IPS-NIHi7 (cell line): ENCODE measurements around the gene ICE2.

Source experiments
- DNase-seq: peaks from one replicate; pipeline ENCODE4 v3.0.0; 2012; ENCODE audit warnings: mixed read lengths; ENCODE audit errors: extremely low spot score

ICE2 gene

GRCh38 chr15:60390231-60390630, 88.7 kb downstream of the ICE2 start:
- no peak for DNase-seq

DNA sequence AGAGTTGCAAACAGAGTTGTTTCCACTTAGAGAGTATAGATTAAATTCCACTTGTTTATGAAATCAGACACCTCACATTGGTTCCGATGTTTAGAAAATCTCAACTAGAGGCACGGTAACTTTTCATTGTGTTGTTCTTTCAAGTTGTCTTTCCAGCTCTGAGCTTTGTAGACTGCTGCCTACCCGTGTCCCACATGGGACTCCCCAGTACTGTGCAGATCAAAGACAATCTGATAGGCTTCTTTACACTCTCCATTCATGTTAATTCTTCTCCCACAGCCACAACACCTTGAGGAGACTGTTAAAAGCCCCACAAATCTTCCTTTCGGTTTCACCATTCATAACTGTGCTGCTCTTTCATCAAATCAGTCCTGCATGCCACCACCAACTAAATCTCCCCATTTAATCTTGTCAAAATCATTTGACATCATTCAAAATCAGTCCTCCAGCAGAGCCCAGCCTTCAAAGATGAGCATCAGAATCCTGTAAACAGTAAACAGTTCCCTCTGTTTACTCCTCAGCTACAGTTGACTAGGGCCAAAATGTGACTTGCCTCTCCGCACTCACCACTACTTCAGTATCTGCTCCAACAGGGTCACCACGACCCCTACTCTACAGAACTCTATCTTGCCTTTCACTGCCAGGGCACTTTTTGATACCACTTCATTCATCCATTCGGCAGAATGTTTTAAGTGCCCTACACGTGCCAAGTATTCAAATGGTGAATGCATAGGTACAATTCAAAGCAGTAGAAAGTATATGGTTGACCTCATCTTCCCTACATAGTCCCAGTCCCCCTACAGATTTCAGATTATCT, 89.5 kb downstream of the ICE2 start:
- DNase-seq: no peak

DNA sequence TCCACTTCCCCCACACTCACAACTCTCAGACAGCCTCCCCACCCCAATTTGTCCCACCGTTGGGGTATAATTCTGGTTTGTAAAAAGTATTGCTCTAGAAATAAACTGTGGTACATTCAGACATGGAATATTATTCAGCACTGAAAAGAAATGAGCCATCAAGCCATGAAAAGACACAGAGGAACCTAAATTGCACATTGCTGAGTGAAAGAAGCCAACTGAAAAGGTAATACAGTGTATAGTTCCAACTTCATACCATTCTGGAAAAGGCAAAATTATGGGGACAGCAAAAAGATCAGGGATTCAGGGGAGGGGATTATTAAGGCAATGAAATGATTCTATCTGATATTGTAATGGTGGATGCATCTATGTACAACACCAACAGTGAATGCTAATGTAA, 91.6 kb downstream of the ICE2 start:
- DNase-seq: no peak

GRCh38 chr15:60386615-60387014, 92.3 kb downstream of the ICE2 start:
- no peak for DNase-seq

DNA sequence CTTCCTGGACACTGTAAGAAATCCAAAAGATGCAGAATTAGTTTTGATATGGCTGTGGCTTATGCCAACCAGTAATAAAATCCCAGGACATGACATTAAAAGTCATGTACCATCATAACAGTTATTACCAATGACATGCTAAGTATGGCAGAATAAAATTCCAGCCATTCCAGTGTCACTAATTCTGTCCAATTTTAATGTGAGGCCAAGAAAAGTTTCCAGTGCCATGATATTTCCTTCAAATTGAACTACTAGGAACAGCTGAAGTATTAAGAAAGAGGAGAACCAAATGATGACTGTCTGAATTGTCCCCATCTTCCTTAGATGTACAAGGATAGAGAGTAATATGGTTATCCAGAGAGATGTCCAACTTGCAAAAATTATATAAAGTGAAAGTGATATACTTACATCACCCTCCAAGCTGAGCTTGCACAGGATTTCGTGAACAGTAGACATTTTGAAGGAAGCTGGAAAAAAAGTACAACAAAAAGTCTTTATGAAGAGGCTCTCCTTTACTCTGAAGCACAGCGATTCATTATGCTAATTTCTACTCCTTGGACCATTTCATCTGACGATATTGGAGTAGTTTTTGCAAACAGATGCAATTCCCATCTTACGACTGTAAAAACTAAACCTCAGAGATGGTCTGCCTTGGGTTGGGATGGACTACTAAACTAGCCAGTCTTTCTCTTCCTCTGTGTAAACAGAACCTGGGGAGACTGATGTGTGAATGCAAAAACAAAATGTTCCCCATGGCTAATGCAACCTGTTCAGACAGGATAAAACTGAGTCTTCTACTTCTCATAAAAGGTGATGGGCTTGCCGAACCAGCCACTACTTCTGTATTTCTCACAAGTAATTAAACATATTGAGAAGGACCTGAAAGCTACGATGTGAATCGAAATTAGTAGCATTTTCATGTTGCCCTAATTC, 93.1 kb downstream of the ICE2 start:
- DNase-seq: no peak

DNA sequence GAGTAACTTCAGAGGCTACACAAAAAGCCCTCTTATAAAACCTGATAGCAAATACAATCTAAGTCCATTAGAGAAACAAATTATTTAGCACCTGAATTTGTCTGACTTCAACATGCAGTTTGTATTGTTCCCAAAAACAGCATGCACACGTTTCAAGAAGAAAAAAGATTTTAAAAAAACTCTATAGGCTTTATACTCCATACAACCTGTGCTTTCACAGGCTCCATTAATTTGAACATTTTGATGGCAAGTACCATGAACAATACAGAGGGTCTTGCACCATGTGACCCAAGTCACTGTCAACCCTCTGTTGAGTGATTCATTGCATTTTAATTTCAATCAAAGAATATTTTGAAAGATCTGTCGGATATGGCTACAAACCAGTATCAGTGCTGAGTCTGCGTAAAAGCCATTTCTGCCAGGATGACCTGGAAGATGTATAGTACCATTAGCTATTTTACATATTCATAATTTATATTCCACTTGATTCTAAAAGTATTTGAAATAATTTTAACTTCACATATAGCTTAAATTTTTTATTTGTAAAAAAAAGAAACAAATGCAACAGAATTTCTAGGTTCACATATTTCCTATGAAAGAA, 94.3 kb downstream of the ICE2 start:
- no peak for DNase-seq

GRCh38 chr15:60384053-60384452, 94.9 kb downstream of the ICE2 start:
- DNase-seq: no peak

DNA sequence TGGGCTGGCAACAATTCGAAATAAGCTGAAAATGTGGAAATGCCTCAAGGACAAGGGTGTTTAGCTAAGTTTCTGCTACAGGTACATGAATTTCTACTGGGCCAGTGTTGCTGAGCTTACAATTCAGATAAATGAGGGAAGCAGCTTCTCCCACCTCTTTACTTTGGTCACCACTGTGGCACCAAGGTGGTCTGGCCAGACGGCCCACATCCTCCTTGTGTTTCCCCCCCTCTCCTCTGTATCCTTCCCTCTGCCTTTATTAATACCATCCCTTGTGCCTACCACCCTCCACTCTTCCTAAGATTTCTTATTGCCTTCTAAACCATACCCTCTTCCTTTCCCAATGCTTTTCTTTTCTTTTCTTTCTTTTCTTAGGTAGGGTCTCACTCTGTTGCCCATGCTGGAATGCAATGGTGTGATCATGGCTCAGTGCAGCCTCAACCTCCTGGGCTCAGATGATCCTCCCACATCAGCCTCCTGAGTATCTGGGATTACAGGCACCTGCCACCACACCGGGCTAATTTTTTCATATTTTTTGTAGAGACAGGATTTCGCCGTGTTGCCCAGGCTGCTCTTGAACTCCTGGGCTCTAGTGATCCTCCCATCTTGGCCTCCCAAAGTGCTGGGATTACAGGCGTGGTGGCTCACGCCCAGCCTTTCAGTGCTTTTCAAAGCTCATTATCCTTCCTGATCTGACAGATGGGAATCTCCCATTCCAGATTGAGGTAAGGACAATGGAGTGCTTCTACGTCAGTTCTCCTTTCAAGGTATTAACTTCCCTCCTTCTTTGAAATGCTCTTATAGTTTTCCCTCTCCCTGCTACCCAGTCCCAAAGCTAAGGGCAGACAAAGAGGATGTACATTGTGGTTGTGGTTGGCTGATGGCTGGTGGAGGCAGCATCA, 95.9 kb downstream of the ICE2 start:
- DNase-seq: no peak

GRCh38 chr15:60381148-60381788, 97.7 kb downstream of the ICE2 start:
- DNase-seq: no peak

GRCh38 chr15:60379525-60380274, 99.2 kb downstream of the ICE2 start:
- no peak for DNase-seq

DNA sequence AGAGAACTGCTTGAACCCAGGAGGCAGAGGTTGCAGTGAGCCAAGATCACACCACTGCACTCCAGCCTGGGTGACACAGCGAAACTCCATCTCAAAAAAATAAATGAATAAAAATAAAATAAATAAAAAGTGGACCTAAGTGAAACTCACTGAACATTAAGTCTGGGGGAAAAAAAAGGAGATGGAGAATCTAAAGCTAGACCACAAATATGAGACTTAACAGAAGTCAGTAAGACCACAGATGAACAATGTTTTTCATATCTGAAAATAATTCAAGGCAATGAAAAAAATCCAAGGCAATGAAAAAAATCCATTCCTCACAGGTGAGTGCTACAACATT, 99.8 kb downstream of the ICE2 start:
- DNase-seq: no peak

DNA sequence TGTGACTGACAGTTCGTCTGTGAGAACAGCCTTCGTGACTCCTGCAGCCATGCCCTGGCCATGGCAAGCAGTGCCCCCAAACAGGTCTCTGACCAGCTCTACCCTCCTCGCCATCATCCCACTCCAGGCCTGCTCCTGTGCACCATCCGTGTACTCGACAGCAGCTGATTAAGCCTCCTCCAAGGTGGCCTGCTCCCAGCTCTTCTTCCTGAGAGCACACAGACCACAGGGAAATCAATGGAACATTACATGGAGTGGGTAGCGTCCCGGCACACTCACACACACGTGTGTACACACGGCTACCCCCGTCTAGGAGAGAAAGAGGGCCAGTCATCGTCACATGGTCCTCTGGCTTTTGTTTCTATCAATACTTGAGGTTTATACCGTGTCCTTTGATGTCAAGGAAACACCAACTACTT, 102.3 kb downstream of the ICE2 start:
- no peak for DNase-seq

DNA sequence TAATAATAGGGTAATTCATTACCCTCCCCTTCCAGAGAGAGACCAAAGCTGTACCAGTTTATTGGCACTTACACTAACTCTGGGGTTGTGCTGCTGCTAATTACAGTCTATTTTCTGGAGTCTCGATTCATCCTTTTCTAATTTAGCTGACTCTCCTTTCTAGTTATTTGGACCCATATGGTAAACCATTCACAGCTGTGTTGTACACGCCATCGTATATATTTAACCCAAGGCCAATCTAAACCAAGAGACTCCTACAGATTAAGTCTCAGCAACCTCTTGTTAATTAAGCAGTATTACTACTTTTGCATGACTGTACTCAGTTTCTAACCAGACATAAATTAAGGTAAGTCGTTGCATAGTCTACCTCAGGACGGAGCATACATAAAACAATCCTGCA, 103.6 kb downstream of the ICE2 start:
- no peak for DNase-seq

DNA sequence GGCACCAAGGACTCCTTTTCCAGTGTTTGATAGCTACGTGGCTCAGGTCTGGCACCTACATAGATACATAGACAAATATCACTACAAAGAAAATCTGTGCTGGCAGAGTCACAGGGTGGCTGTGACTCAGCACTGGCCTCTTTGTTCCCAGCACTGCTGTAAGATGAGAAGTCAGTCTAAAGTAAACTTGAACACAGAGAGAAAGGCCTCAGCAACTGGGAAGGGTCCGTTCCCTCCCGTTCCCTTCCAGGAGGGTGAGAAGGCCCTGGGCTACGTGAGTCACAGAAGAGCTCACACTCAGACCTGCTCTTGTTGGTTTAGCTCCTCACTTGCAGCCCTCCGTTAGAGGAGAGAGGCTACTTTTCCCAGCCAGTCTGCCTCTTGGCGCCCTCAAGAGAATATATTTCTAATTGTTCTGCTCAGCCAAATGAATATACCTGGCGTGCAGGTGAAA, 104.3 kb downstream of the ICE2 start:
- DNase-seq: peak; percentile 60

DNA sequence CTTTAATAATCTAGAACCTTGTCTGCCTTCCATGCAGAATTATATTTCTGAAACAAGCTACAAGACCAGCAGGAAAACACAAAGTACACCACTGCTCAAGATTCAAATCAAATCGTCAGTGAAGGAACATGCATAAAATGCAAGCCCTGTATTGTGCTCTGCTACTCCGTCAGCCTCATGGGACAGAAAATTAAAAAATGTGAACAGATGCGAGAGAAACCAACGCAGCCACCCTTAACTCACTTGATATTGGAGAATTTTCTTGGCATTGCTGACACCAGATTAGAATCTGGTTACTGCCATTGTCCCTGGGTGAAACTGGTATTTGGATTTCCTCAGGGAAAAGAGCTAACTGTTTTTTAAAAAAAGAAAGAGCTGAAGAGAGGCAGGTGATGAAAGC, 104.7 kb downstream of the ICE2 start:
- no peak for DNase-seq

GRCh38 chr15:60373745-60374144, 105.2 kb downstream of the ICE2 start:
- no peak for DNase-seq

- DNase-seq: no peak
Measured at GRCh38 chr15:60373327-60373726, 105.6 kb downstream of the ICE2 start.

DNA sequence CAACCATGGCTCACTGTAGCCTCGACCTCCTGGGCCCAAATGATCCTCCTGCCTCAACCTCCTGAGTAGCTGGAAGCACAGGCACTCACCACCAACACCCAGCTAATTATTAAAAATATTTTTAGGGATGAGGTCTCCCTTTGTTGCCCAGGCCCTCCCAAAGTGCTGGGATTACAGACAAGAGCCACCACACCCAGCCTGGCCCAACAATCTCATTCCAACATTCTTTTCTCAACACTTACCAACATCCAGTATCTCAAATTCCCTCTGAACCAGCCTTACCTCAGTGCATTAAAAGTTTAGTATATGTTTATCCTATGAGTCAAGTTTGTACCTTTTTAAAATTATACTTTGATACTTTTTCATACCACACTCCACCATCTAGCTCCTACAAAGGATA, 106.2 kb downstream of the ICE2 start:
- no peak for DNase-seq

DNA sequence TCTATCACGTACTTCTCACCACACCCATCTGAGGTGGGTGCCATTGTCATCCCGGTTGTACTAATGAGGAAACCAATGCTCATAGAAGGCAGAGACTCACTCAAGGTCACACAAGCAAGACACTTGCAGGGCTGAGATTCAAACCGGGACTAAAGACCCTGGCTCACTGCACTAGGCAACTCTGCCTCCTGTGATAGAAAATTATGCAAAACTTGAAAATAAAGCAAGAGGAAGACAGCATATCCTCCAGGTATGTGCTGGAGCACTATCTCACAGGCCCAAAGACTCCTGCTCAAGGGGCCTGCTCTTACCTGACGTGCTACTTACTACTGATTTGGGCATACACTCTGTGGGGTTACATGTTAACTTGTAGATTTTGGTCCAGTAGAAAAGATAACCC, 106.7 kb downstream of the ICE2 start:
- DNase-seq: no peak
